Measurements from ENCODE around the gene CLIC4.
"Not testable (repeated sequence)": the region's sequence is repeated elsewhere in the genome, so short reads cannot be mapped to it uniquely, and the experiment has no call there.

Gene CLIC4

GRCh38 chr1:24874056-24874455, 128.8 kb downstream of the CLIC4 start:
- no peak for DNase-seq (ENCODE audit: low read depth in 2 of 2, low spot score in 1 of 2)

- no peak for DNase-seq (ENCODE audit: low read depth in 2 of 2, low spot score in 1 of 2)
Observed at GRCh38 chr1:24874611-24875234, 129.5 kb downstream of the CLIC4 start.

GRCh38 chr1:24875257-24875656, 130.0 kb downstream of the CLIC4 start:
- no peak for DNase-seq (ENCODE audit: low read depth in 2 of 2, low spot score in 1 of 2)

GRCh38 chr1:24875991-24876506, 130.8 kb downstream of the CLIC4 start:
- DNase-seq (ENCODE audit: low read depth in 2 of 2, low spot score in 1 of 2), result no peak

GRCh38 chr1:24878045-24878444, 132.8 kb downstream of the CLIC4 start:
- DNase-seq (ENCODE audit: low read depth in 2 of 2, low spot score in 1 of 2), result no peak

GRCh38 chr1:24878775-24879742, 133.8 kb downstream of the CLIC4 start:
- DNase-seq (ENCODE audit: low read depth in 2 of 2, low spot score in 1 of 2), result no peak

- DNase-seq (ENCODE audit: low read depth in 2 of 2, low spot score in 1 of 2), result no peak
Observed at GRCh38 chr1:24881034-24881433, 135.8 kb downstream of the CLIC4 start.

GRCh38 chr1:24884751-24885150, 139.5 kb downstream of the CLIC4 start:
- no peak for DNase-seq (ENCODE audit: low read depth in 2 of 2, low spot score in 1 of 2)

- DNase-seq (ENCODE audit: low read depth in 2 of 2, low spot score in 1 of 2), result no peak
Observed at GRCh38 chr1:24886241-24886640, 141.0 kb downstream of the CLIC4 start.

- no peak for DNase-seq (ENCODE audit: low read depth in 2 of 2, low spot score in 1 of 2)
Observed at GRCh38 chr1:24888061-24888970, 143.1 kb downstream of the CLIC4 start.

- no peak for DNase-seq (ENCODE audit: low read depth in 2 of 2, low spot score in 1 of 2)
Observed at GRCh38 chr1:24888971-24889676, 143.9 kb downstream of the CLIC4 start.

- no peak for DNase-seq (ENCODE audit: low read depth in 2 of 2, low spot score in 1 of 2)
Observed at GRCh38 chr1:24890887-24891286, 145.6 kb downstream of the CLIC4 start.

GRCh38 chr1:24891367-24891766, 146.1 kb downstream of the CLIC4 start:
- not testable (repeated sequence) for DNase-seq (ENCODE audit: low read depth in 2 of 2, low spot score in 1 of 2)

- DNase-seq (ENCODE audit: low read depth in 2 of 2, low spot score in 1 of 2), result no peak
Observed at GRCh38 chr1:24892188-24893153, 147.2 kb downstream of the CLIC4 start.

- no peak for DNase-seq (ENCODE audit: low read depth in 2 of 2, low spot score in 1 of 2)
Observed at GRCh38 chr1:24893431-24893830, 148.2 kb downstream of the CLIC4 start.
